OCI-LY7 (cell line): Measurements from ENCODE around the gene MTNR1B. TPM values are rescaled to one million over a fixed set of nuclear protein-coding genes. Genes with fewer than 3 reads are reported as not detected.

Experiments
- BruUV-seq: library from RNA; stranded (reverse); fragments of 400-500 nt; replicated peaks from 2 replicates; lab custom pipeline; 2021; lab: Mats Ljungman, UMichigan
- CTCF ChIA-PET: fragments of 300-600 bp; sonication (Branson Sonifier 250); formaldehyde crosslinking; loops from one replicate; lab custom pipeline; 2022; ENCODE audit warnings: antibody characterized with exemption; ENCODE audit not compliant: unreplicated experiment; lab: Charles Lee
- POLR2A ChIA-PET: fragments of 300-600 bp; sonication (Branson Sonifier 250); formaldehyde crosslinking; loops from one replicate; lab custom pipeline; 2022; ENCODE audit warnings: antibody characterized with exemption; lab: Charles Lee
- DNase-seq: peaks from one replicate; pipeline ENCODE4 v3.0.0-alpha.2; 2015; ENCODE audit warnings: low spot score
- H2AFZ ChIP-seq: fragments of 200-600 bp; sonication (generic), shearing (Covaris generic); 2 replicates; pipeline ENCODE4 v1.6.1; 2014; ENCODE audit warnings: mild to moderate bottlenecking, antibody characterized with exemption, low read length, moderate library complexity
- H3K27ac ChIP-seq: fragments of 200-600 bp; sonication (generic); 2 replicates; pipeline ENCODE4 v1.5.1; 2014; ENCODE audit warnings: mixed run types, low read depth, mild to moderate bottlenecking, moderate library complexity, low read length, inconsistent platforms; ENCODE audit not compliant: poor library complexity, severe bottlenecking
- H3K36me3 ChIP-seq: fragments of 200-600 bp; sonication (generic); 2 replicates; pipeline ENCODE4 v1.6.1; 2014; ENCODE audit warnings: mild to moderate bottlenecking, antibody characterized with exemption, low read length, moderate library complexity, mixed read lengths; ENCODE audit not compliant: insufficient read depth
- H3K4me1 ChIP-seq: fragments of 200-600 bp; sonication (generic); 2 replicates; pipeline ENCODE4 v1.5.1; 2014; ENCODE audit warnings: mild to moderate bottlenecking, low read length; ENCODE audit not compliant: insufficient read depth, poor library complexity, severe bottlenecking
- H3K4me2 ChIP-seq: fragments of 200-600 bp; sonication (generic); 2 replicates; pipeline ENCODE4 v1.6.1; 2014; ENCODE audit warnings: mild to moderate bottlenecking, low read length
- H3K4me3 ChIP-seq: fragments of 200-600 bp; sonication (generic); 2 replicates; pipeline ENCODE4 v1.5.1; 2014; ENCODE audit warnings: mild to moderate bottlenecking, low read depth, low read length; ENCODE audit not compliant: poor library complexity, severe bottlenecking
- H3K79me2 ChIP-seq: fragments of 200-600 bp; sonication (generic); 2 replicates; pipeline ENCODE4 v1.6.1; 2016; ENCODE audit warnings: low read depth, mild to moderate bottlenecking, low read length, moderate library complexity, mixed read lengths; ENCODE audit not compliant: insufficient read depth
- H3K9me2 ChIP-seq: fragments of 200-600 bp; sonication (generic); 2 replicates; pipeline ENCODE4 v1.6.1; 2016; ENCODE audit warnings: mild to moderate bottlenecking, low read length, mixed read lengths; ENCODE audit not compliant: insufficient read depth
- H3K9me3 ChIP-seq: fragments of 200-600 bp; sonication (generic); 2 replicates; pipeline ENCODE4 v1.6.1; 2014; ENCODE audit warnings: mild to moderate bottlenecking, mixed run types, low read length, mixed read lengths
- H4K20me1 ChIP-seq: fragments of 200-600 bp; sonication (generic); 2 replicates; pipeline ENCODE4 v1.6.1; 2014; ENCODE audit warnings: mild to moderate bottlenecking, antibody characterized with exemption, low read length, moderate library complexity, mixed read lengths; ENCODE audit not compliant: insufficient read depth
- EZH2phosphoT487 ChIP-seq: fragments of 200-600 bp; sonication (generic); IDR thresholded peaks from 2 replicates; pipeline ENCODE4 v1.6.1; 2018; ENCODE audit warnings: low read depth, borderline replicate concordance, mild to moderate bottlenecking, mixed run types, antibody characterized with exemption, low read length, moderate library complexity, mixed read lengths
- intact Hi-C: fragments of 100-400 bp; cut with micrococcal nuclease; formaldehyde crosslinking; loops from one replicate; pipeline ENCODE4 v1.10.0; 2022; ENCODE audit not compliant: unreplicated experiment
- total RNA-seq, 2 experiments: library from RNA; depleted of rRNA in 1 of 2; stranded (reverse); fragments of >200 nt in 1 of 2; shearing (Covaris generic) in 1 of 2; gene quantifications; 2 replicates each; pipeline ENCODE4 v1.2.3, GENCODE V29; 2014 to 2022
- TF ChIP-seq, protein P1 (sequence below): fragments of 200-600 bp; sonication (generic); conservative IDR thresholded peaks from 2 replicates; pipeline ENCODE4 v1.5.1; 2014; ENCODE audit warnings: mild to moderate bottlenecking, antibody characterized with exemption, low read length, moderate library complexity, mixed read lengths

Gene MTNR1B
- total RNA-seq, 2 experiments from 2014 or later, result not detected

DNA sequence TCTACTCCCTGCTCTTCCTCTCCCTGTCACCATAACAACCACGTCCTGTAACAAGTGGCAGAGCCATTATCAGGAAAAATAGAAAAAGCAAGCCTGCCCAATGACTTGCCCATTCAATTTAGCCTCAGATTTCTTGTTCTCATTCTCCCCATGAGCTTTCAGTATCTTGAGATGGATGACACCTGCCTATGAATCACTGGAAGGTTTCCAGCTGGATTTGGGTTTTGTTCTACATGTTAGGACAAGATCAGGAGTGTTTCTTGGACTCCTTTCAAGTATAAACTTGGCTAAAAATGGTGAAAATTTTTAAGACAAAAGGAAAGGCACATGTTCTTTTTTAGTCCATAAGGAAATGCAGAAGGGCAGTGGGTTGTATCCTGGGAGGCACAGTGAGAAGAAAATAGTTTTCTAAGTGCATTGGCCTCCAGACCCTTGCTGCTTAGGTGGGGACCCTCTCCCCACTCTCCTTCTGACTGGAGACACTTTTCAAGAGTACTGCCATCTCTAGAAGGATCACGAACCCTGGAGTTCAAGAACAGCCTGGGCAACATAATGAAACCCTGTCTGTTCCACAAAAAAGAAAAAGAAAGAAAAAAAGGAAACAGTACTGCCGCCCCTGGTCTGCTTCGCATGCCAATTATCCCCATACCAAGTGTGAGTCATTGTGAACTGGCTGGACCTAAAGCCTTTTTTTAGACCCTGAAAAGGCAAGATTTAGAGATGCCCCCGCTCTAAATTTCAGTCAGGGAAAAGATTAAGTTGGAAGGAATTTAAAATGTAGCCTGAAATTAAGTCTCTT, 51.0 kb downstream of the MTNR1B start:
- no peaks in the 10 kb centered on the region for H3K79me2 ChIP-seq
- intact Hi-C loops, result no loop called here
- CTCF ChIA-PET, result no interaction called here
- DNase-seq, result no peak
- H3K9me3 ChIP-seq, result no peaks in the 10 kb centered on the region
- H3K4me2 ChIP-seq, result no peak overlapping the region
- no peaks in the 10 kb centered on the region for H3K36me3 ChIP-seq
- H3K9me2 ChIP-seq, result no peaks in the 10 kb centered on the region
- H4K20me1 ChIP-seq, result no peaks in the 10 kb centered on the region
- no TSS peak for BruUV-seq
- TF ChIP-seq, protein P1, sequence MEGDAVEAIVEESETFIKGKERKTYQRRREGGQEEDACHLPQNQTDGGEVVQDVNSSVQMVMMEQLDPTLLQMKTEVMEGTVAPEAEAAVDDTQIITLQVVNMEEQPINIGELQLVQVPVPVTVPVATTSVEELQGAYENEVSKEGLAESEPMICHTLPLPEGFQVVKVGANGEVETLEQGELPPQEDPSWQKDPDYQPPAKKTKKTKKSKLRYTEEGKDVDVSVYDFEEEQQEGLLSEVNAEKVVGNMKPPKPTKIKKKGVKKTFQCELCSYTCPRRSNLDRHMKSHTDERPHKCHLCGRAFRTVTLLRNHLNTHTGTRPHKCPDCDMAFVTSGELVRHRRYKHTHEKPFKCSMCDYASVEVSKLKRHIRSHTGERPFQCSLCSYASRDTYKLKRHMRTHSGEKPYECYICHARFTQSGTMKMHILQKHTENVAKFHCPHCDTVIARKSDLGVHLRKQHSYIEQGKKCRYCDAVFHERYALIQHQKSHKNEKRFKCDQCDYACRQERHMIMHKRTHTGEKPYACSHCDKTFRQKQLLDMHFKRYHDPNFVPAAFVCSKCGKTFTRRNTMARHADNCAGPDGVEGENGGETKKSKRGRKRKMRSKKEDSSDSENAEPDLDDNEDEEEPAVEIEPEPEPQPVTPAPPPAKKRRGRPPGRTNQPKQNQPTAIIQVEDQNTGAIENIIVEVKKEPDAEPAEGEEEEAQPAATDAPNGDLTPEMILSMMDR, result no peak
- no peak for TF ChIP-seq EZH2phosphoT487
- H3K4me1 ChIP-seq, result no peaks in the 10 kb centered on the region
- H2AFZ ChIP-seq, result no peak overlapping the region
- POLR2A ChIA-PET, result no interaction called here
- H3K27ac ChIP-seq, result no peak overlapping the region
- H3K4me3 ChIP-seq, result no peak overlapping the region

- intact Hi-C loops, result no loop called here
- H3K9me2 ChIP-seq, result no peaks in the 10 kb centered on the region
- H3K4me2 ChIP-seq, result no peak overlapping the region
- ChIA-PET CTCF (no interaction called here), POLR2A (interaction anchor here (1.3 kb wide), 1 partner anchor 69 kb away, joined by 3 read pairs; no protein-coding TSS in a partner anchor)
- H3K4me3 ChIP-seq, result no peak overlapping the region
- no TSS peak for BruUV-seq
- DNase-seq, result no peak
- no peak overlapping the region for H3K27ac ChIP-seq
- H3K36me3 ChIP-seq, result no peaks in the 10 kb centered on the region
- H2AFZ ChIP-seq, result no peak overlapping the region
- no peaks in the 10 kb centered on the region for H3K9me3 ChIP-seq
- H3K4me1 ChIP-seq, result no peaks in the 10 kb centered on the region
- no peaks in the 10 kb centered on the region for H4K20me1 ChIP-seq
- TF ChIP-seq, protein P1, result no peak
- TF ChIP-seq EZH2phosphoT487, result no peak
- no peaks in the 10 kb centered on the region for H3K79me2 ChIP-seq
Measured at GRCh38 chr11:93024369-93024768, 54.9 kb downstream of the MTNR1B start.
